ENCODE results near the gene RNF144B.

RNF144B gene

GRCh38 chr6:18387061-18387721 lies at the start of gene RNF144B:
TSS of gene RNF144B (plus strand) at chr6:18387350. CDS start at chr6:18399535, 12,185 bp downstream.
- H3K27me3 ChIP-seq (ENCODE audit: control insufficient read depth, insufficient read depth, low read length), result no peaks in the 10 kb centered on the region
- no peaks in the 10 kb centered on the region for H3K4me1 ChIP-seq (ENCODE audit: control insufficient read depth, insufficient read depth, low read length)
- peak within 1 kb of the TSS; percentile 57; the same call in 1 of the 2 replicates for H3K4me3 ChIP-seq (ENCODE audit: low read length)
- H3K27ac ChIP-seq (ENCODE audit: low read length), result no peak within 1 kb of the TSS
- WGBS (ENCODE audit: insufficient coverage, insufficient read length), result no CpG with 5 or more reads among the region's 40 CpGs
- H3K36me3 ChIP-seq (ENCODE audit: control insufficient read depth, insufficient read depth, low read length), result no peaks in the 10 kb centered on the region
- peak; percentile 68 for DNase-seq (ENCODE audit: low read depth, low spot score)
- H3K9me3 ChIP-seq (ENCODE audit: control insufficient read depth, insufficient read depth, low read length), result no peaks in the 10 kb centered on the region

- H3K4me1 ChIP-seq (ENCODE audit: control insufficient read depth, insufficient read depth, low read length), result no peaks in the 10 kb centered on the region
- no peak overlapping the region for H3K27ac ChIP-seq (ENCODE audit: low read length)
- DNase-seq (ENCODE audit: low read depth, low spot score), result no peak
- H3K4me3 ChIP-seq (ENCODE audit: low read length), result no peak overlapping the region
- H3K36me3 ChIP-seq (ENCODE audit: control insufficient read depth, insufficient read depth, low read length), result no peaks in the 10 kb centered on the region
- no peaks in the 10 kb centered on the region for H3K27me3 ChIP-seq (ENCODE audit: control insufficient read depth, insufficient read depth, low read length)
- H3K9me3 ChIP-seq (ENCODE audit: control insufficient read depth, insufficient read depth, low read length), result no peaks in the 10 kb centered on the region
- no CpG with 5 or more reads among the region's 1 CpG for WGBS (ENCODE audit: insufficient coverage, insufficient read length)
These were observed 47.6 kb upstream of the RNF144B start for GRCh38 chr6:18339599-18339998.

- H3K27me3 ChIP-seq (ENCODE audit: control insufficient read depth, insufficient read depth, low read length), result no peaks in the 10 kb centered on the region
- DNase-seq (ENCODE audit: low read depth, low spot score), result no peak
- no peaks in the 10 kb centered on the region for H3K9me3 ChIP-seq (ENCODE audit: control insufficient read depth, insufficient read depth, low read length)
- H3K4me3 ChIP-seq (ENCODE audit: low read length), result no peak overlapping the region
- WGBS (ENCODE audit: insufficient coverage, insufficient read length), result no CpG with 5 or more reads among the region's 7 CpGs
- no peaks in the 10 kb centered on the region for H3K36me3 ChIP-seq (ENCODE audit: control insufficient read depth, insufficient read depth, low read length)
- no peaks in the 10 kb centered on the region for H3K4me1 ChIP-seq (ENCODE audit: control insufficient read depth, insufficient read depth, low read length)
- H3K27ac ChIP-seq (ENCODE audit: low read length), result no peak overlapping the region
These were observed 46.2 kb upstream of the RNF144B start for GRCh38 chr6:18340781-18341551.

- no peaks in the 10 kb centered on the region for H3K4me1 ChIP-seq (ENCODE audit: control insufficient read depth, insufficient read depth, low read length)
- no CpG with 5 or more reads among the region's 3 CpGs for WGBS (ENCODE audit: insufficient coverage, insufficient read length)
These were observed 44.9 kb upstream of the RNF144B start for GRCh38 chr6:18342223-18342622.

GRCh38 chr6:18343741-18344140 lies 43.4 kb upstream of the RNF144B start:
- no peaks in the 10 kb centered on the region for H3K36me3 ChIP-seq (ENCODE audit: control insufficient read depth, insufficient read depth, low read length)
- no peaks in the 10 kb centered on the region for H3K9me3 ChIP-seq (ENCODE audit: control insufficient read depth, insufficient read depth, low read length)
- no CpG with 5 or more reads among the region's 2 CpGs for WGBS (ENCODE audit: insufficient coverage, insufficient read length)
- H3K27ac ChIP-seq (ENCODE audit: low read length), result no peak overlapping the region
- H3K4me3 ChIP-seq (ENCODE audit: low read length), result no peak overlapping the region
- no peaks in the 10 kb centered on the region for H3K4me1 ChIP-seq (ENCODE audit: control insufficient read depth, insufficient read depth, low read length)
- DNase-seq (ENCODE audit: low read depth, low spot score), result no peak
- no peaks in the 10 kb centered on the region for H3K27me3 ChIP-seq (ENCODE audit: control insufficient read depth, insufficient read depth, low read length)

More at GRCh38 chr6:18342223-18342622, 44.9 kb upstream of the RNF144B start:
- Histone ChIP-seq H3K9me3 (ENCODE audit: control insufficient read depth, insufficient read depth, low read length) (no peaks in the 10 kb centered on the region), H3K4me3 (ENCODE audit: low read length) (no peak overlapping the region), H3K36me3 (ENCODE audit: control insufficient read depth, insufficient read depth, low read length) (no peaks in the 10 kb centered on the region), H3K27ac (ENCODE audit: low read length) (no peak overlapping the region), H3K27me3 (ENCODE audit: control insufficient read depth, insufficient read depth, low read length) (no peaks in the 10 kb centered on the region)
- DNase-seq (ENCODE audit: low read depth, low spot score), result no peak

GRCh38 chr6:18347021-18347577 lies 40.1 kb upstream of the RNF144B start:
- no peaks in the 10 kb centered on the region for H3K9me3 ChIP-seq (ENCODE audit: control insufficient read depth, insufficient read depth, low read length)
- no peak for DNase-seq (ENCODE audit: low read depth, low spot score)
- H3K27ac ChIP-seq (ENCODE audit: low read length), result no peak overlapping the region
- H3K27me3 ChIP-seq (ENCODE audit: control insufficient read depth, insufficient read depth, low read length), result no peaks in the 10 kb centered on the region
- no peaks in the 10 kb centered on the region for H3K36me3 ChIP-seq (ENCODE audit: control insufficient read depth, insufficient read depth, low read length)
- H3K4me3 ChIP-seq (ENCODE audit: low read length), result no peak overlapping the region
- H3K4me1 ChIP-seq (ENCODE audit: control insufficient read depth, insufficient read depth, low read length), result no peaks in the 10 kb centered on the region
- WGBS (ENCODE audit: insufficient coverage, insufficient read length), result no CpG with 5 or more reads among the region's 4 CpGs

GRCh38 chr6:18347866-18348265 lies 39.3 kb upstream of the RNF144B start:
- H3K36me3 ChIP-seq (ENCODE audit: control insufficient read depth, insufficient read depth, low read length), result no peaks in the 10 kb centered on the region
- DNase-seq (ENCODE audit: low read depth, low spot score), result no peak
- no peak overlapping the region for H3K27ac ChIP-seq (ENCODE audit: low read length)
- WGBS (ENCODE audit: insufficient coverage, insufficient read length), result no CpG with 5 or more reads among the region's 2 CpGs
- H3K4me1 ChIP-seq (ENCODE audit: control insufficient read depth, insufficient read depth, low read length), result no peaks in the 10 kb centered on the region
- H3K27me3 ChIP-seq (ENCODE audit: control insufficient read depth, insufficient read depth, low read length), result no peaks in the 10 kb centered on the region
- H3K4me3 ChIP-seq (ENCODE audit: low read length), result no peak overlapping the region
- no peaks in the 10 kb centered on the region for H3K9me3 ChIP-seq (ENCODE audit: control insufficient read depth, insufficient read depth, low read length)

- H3K4me3 ChIP-seq (ENCODE audit: low read length), result no peak overlapping the region
- H3K4me1 ChIP-seq (ENCODE audit: control insufficient read depth, insufficient read depth, low read length), result no peaks in the 10 kb centered on the region
- H3K9me3 ChIP-seq (ENCODE audit: control insufficient read depth, insufficient read depth, low read length), result no peaks in the 10 kb centered on the region
- DNase-seq (ENCODE audit: low read depth, low spot score), result no peak
- H3K27ac ChIP-seq (ENCODE audit: low read length), result no peak overlapping the region
- H3K36me3 ChIP-seq (ENCODE audit: control insufficient read depth, insufficient read depth, low read length), result no peaks in the 10 kb centered on the region
- H3K27me3 ChIP-seq (ENCODE audit: control insufficient read depth, insufficient read depth, low read length), result no peaks in the 10 kb centered on the region
These were observed 37.8 kb upstream of the RNF144B start for GRCh38 chr6:18349386-18349785.

GRCh38 chr6:18350271-18350670 lies 36.9 kb upstream of the RNF144B start:
- no peaks in the 10 kb centered on the region for H3K27me3 ChIP-seq (ENCODE audit: control insufficient read depth, insufficient read depth, low read length)
- DNase-seq (ENCODE audit: low read depth, low spot score), result no peak
- H3K36me3 ChIP-seq (ENCODE audit: control insufficient read depth, insufficient read depth, low read length), result no peaks in the 10 kb centered on the region
- H3K4me1 ChIP-seq (ENCODE audit: control insufficient read depth, insufficient read depth, low read length), result no peaks in the 10 kb centered on the region
- no peak overlapping the region for H3K27ac ChIP-seq (ENCODE audit: low read length)
- no peaks in the 10 kb centered on the region for H3K9me3 ChIP-seq (ENCODE audit: control insufficient read depth, insufficient read depth, low read length)
- H3K4me3 ChIP-seq (ENCODE audit: low read length), result no peak overlapping the region
- WGBS (ENCODE audit: insufficient coverage, insufficient read length), result no CpG with 5 or more reads among the region's 4 CpGs

GRCh38 chr6:18350712-18351111 lies 36.4 kb upstream of the RNF144B start:
- Histone ChIP-seq H3K27ac (ENCODE audit: low read length) (no peak overlapping the region), H3K4me1 (ENCODE audit: control insufficient read depth, insufficient read depth, low read length) (no peaks in the 10 kb centered on the region), H3K36me3 (ENCODE audit: control insufficient read depth, insufficient read depth, low read length) (no peaks in the 10 kb centered on the region), H3K27me3 (ENCODE audit: control insufficient read depth, insufficient read depth, low read length) (no peaks in the 10 kb centered on the region), H3K4me3 (ENCODE audit: low read length) (no peak overlapping the region), H3K9me3 (ENCODE audit: control insufficient read depth, insufficient read depth, low read length) (no peaks in the 10 kb centered on the region)
- no peak for DNase-seq (ENCODE audit: low read depth, low spot score)
- no CpG with 5 or more reads among the region's 3 CpGs for WGBS (ENCODE audit: insufficient coverage, insufficient read length)

Measured in iPS DF 6.9 (cell line).